GM21786 (cell line): Measurements from ENCODE around the gene FBXW4.
"Not testable (repeated sequence)": the region's sequence is repeated elsewhere in the genome, so short reads cannot be mapped to it uniquely, and the experiment has no call there.

Experiments
- ATAC-seq: cut with Tn5 transposase; IDR thresholded peaks from one replicate; pipeline ENCODE4 v1.9.1; 2021; ENCODE audit not compliant: unreplicated experiment

Gene FBXW4

GRCh38 chr10:101619983-101620382, 75.0 kb downstream of the FBXW4 start:
- no peak for ATAC-seq

DNA sequence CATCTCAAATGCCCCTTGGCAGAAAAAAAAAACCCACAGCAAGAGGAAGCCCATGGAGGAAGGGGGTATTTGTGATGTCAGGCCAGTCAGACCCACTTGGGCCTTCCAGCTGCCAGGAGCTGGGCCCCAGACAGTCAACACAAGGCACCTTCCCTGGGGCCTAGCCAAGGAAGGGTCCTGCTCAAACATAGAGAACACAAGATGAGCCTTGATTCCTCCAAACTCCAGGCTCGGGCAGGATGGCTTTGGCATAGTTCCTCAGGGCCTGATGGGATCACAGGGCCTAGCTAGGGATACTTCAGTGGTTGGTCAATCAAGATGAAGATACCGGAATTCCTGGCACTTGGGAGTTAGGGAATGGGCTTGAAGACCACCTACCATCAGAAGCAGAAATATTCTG, 76.1 kb downstream of the FBXW4 start:
- no peak for ATAC-seq

DNA sequence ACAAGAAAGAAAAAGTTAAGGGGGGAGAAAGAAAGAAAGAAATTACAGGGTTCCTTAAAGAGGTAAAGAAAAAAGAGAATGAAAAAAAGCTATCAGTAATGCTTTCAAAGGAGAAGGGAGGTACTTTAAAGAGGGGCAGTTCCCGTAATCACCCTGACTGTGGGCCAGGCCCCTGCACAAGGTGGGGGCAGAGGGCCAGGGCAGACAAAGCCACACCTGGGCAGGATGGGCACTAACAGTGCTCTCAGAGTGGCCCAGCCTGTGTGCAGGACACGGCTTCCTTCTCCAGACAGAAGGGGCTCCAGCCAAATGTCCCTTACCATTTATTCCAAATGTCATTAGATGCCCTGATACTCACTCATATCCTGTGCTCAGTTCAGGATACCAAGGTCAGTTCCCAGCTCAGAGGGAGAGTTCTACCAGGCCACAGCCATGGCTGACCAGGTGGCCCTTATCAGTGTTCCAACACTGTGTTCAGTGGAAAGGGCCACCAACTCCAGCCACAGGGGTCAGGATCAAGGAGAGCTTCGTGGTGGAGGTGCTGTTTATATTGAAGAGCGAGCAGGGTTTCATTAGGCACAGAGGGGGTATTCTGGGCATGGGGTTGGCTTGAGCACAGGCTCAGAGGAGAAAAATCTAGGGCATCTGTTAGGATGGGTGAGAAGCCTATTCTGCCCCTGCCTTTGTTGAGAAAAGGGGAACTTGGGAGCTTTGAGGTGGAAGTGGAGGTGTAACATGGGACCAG, 77.0 kb downstream of the FBXW4 start:
- no peak for ATAC-seq

- no peak for ATAC-seq
Observed at GRCh38 chr10:101617102-101617823, 77.7 kb downstream of the FBXW4 start.

DNA sequence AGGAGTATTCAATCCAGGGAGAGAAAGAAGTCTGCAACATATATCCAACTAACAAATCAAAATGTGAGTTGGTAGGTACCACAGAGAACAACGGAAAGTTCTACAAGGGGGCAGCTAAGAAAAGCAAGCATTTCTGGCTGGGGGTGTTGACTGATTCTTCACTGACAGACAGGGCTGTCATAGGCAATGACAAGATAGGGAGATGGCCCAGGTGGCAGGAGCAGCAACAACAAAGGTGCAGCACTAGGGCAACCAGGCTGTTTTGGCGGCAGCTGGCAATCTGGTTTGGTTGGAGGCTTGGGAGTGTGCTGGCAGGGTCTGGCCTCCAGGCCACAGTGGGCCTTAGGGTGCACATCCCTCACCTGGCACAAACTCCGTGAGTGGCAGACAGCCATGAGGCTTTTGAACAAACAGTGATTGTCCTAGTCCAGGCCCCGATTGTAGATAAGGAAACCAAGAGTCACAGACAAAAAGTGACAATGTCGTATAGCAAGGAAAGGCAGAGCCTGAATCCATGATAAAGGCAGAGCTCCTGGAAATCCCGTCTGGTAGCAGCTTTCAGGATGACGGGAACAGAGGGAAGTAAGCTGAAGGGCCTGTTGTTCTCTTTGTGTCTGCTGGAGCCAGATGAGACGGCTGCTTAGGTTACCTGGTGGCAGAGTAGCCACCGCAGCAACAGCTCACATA, 78.4 kb downstream of the FBXW4 start:
- no peak for ATAC-seq

GRCh38 chr10:101615525-101616116, 79.3 kb downstream of the FBXW4 start:
- no peak for ATAC-seq

DNA sequence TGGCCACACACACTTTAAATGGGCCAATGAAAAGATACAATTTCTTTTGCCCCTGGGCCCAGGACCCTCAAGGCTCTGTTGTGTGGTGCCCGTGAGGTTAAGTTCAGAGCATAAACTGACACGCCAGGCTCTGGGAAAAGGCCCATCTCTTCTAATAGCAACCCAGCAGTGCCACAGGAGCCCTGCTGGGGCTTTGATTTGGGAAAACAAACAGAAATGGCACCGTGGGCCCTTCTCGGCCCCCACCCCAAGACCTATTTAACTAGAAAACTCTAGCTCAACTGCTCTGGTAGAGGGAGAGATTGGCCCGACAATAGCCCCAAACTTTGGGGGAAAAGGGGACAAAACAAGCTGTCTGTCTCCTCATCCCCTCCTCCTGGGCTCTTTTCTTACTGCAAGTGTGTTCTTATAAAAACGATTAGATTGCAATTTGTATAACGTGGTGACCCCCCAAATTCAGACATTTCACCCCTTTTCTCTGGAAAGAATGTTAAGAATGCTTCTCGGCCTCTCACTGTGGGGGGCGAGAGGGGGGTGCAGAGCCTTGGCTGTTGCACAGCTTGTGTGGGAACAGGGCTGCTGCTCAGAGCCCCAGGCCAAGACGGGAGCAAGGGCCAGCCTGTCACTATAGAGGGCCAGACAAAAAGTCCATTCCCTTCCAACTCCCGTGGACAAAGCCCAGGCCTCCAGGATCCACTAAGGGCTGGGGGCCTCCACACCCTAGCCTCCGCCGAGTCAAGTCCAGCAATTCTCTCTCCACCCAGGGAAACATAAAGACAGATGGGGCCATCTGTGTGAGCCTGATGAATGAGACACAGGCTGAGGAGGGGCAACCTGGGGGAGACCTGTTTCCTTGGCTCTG, 80.1 kb downstream of the FBXW4 start:
- ATAC-seq = no peak

DNA sequence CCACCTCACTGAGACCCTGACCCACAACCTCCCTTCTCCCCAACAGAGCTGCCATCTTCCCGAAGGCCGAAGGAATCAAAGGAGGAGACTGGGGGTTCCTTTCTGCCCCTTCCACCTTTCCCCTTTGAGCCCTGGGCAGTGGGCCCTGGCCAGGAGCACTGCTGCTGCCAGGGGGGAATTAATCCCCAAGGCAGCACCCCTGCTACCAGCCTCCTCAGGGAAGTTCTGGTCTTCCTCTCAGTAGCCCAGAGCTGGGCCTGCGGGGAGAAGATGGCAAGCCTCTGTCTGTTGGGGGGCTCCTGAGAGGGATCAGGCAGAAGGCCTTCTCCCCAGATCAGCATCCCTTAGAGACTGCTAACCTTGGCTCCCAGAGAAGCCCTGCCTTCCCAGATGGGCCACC, 81.3 kb downstream of the FBXW4 start:
- no peak for ATAC-seq

DNA sequence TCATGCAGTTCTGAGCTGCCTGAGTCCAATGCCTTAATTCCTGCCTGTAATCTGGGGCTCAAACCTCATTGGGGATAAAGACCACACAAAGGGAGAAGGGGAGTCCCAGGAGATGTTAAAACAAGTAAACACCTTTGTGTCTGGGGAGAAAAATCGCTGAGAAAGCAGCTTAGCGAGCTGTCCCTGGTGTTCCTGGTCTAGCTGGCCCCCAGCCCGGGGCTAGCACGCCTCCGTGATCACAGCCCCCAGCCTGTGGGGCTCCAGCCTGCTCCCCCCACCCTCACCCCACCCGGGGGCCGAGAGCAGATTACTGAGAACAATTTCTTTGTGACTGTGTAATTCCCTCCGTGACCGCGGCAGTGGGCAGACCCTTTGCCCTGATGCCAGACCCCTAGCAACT, 82.1 kb downstream of the FBXW4 start:
- no peak for ATAC-seq

GRCh38 chr10:101612086-101612485, 82.9 kb downstream of the FBXW4 start:
- ATAC-seq = no peak

GRCh38 chr10:101611096-101611905, 83.7 kb downstream of the FBXW4 start:
- ATAC-seq = no peak

DNA sequence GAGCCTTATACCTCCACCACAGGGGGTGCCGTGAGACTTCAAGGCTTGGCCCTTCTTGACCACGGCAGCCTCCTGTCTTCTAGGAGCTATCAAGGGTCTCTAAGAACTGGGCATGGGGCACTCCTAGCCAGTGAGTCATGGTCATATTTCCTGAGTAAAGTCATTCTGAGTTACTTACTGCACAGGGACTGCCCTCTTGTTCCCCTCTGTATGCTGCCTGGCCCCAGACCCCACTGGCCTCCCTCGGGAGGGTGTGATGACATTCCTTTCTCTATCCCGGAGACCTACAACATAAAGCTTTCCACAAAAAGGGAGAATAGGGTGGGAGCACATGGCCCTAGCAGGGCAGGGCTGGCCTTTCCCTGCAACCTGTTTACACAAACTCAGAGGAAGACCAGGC, 85.5 kb downstream of the FBXW4 start:
- ATAC-seq = no peak

GRCh38 chr10:101607124-101607523, 87.8 kb downstream of the FBXW4 start:
- no peak for ATAC-seq

DNA sequence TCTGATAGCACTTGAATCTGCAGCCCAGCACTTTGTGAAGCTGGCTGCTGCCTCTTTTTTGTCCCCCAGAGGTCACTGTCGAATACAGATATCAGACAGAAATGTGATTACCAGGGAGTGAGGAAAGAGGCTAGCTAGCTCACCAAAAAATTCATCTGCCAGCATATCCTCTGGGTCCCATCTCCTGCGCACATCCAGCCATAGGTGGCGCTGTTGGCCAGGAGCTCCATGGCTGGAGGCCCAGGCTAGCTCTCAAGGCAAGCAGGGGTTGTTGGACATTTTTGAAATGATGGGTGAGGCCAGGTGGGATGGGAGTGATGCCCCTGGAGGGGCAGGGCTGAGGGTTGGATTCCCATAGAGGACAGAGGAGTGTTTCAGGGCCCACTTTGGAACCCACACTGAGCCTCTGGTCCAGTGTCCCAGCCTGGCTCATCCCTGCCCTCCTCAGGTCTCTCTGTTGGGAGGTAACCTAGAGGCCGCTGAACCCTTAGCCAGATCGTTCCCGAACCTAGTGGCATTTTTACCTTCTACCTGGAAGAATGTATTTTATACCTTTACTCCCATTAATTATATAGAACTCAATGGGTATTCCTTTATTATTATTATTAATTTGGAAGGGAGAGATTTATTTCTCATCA, 92.1 kb downstream of the FBXW4 start:
- no peak for ATAC-seq

- ATAC-seq = no peak
Observed at GRCh38 chr10:101601541-101601940, 93.4 kb downstream of the FBXW4 start.

GRCh38 chr10:101597091-101597900, 97.7 kb downstream of the FBXW4 start:
- no peak for ATAC-seq

GRCh38 chr10:101595591-101596433, 99.2 kb downstream of the FBXW4 start:
- ATAC-seq = no peak

DNA sequence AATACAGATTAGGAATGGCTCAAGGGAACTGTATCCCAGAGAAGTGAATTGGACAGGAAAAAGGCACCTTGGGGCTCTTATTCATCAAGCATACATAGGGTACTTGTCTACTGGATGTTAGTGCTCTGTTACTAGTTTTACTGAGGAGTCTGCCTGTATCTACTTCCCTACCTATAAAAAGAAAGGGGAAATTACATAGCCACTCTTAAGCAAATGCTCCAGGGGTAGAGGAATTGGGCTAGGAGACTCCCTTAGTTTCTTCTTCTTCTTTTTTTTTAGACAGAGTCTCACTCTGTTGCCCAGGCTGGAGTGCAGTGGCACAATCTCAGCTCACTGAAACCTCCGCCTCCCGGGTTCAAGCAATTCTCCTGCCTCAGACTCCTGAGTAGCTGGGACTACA, 101.6 kb downstream of the FBXW4 start:
- ATAC-seq = not testable (repeated sequence)
